H9 (cell line): ENCODE results near the gene CIB4. TPM values are rescaled to one million over a fixed set of nuclear protein-coding genes. Genes with fewer than 3 reads are reported as not detected.

Source experiments
- DNase-seq: peaks from one replicate; pipeline ENCODE4 v3.0.0-alpha.2; 2017
- H2AFZ ChIP-seq: one replicate; pipeline ENCODE4 v1.6.1; 2013; ENCODE audit warnings: mild to moderate bottlenecking, low read length, control low read depth, moderate library complexity
- H2AK5ac ChIP-seq: 2 replicates; pipeline ENCODE4 v1.6.1; 2013; ENCODE audit warnings: low read length, control low read depth, mixed read lengths; ENCODE audit not compliant: insufficient read length
- H2BK120ac ChIP-seq: one replicate; pipeline ENCODE4 v1.6.1; 2013; ENCODE audit warnings: low read depth, mild to moderate bottlenecking, low read length, control low read depth, inconsistent platforms; ENCODE audit not compliant: poor library complexity, severe bottlenecking
- H2BK12ac ChIP-seq: 2 replicates; pipeline ENCODE4 v1.6.1; 2013; ENCODE audit warnings: low read length, control low read depth, mixed read lengths, low read depth; ENCODE audit not compliant: insufficient read length
- H2BK15ac ChIP-seq: 2 replicates; pipeline ENCODE4 v1.6.1; 2013; ENCODE audit warnings: low read depth, low read length, control low read depth
- H2BK20ac ChIP-seq: one replicate; pipeline ENCODE4 v1.6.1; 2013; ENCODE audit warnings: low read depth, mild to moderate bottlenecking, low read length, control low read depth, inconsistent platforms; ENCODE audit not compliant: poor library complexity, severe bottlenecking
- H2BK5ac ChIP-seq: 2 replicates; pipeline ENCODE4 v1.6.1; 2013; ENCODE audit warnings: low read length, control low read depth, mixed read lengths; ENCODE audit not compliant: insufficient read length
- H3K14ac ChIP-seq: 2 replicates; pipeline ENCODE4 v1.6.1; 2013; ENCODE audit warnings: low read length, control low read depth; ENCODE audit not compliant: insufficient read depth
- H3K18ac ChIP-seq: 2 replicates; pipeline ENCODE4 v1.6.1; 2013; ENCODE audit warnings: low read depth, mild to moderate bottlenecking, mixed read lengths, low read length, control low read depth; ENCODE audit not compliant: insufficient read length
- H3K23ac ChIP-seq: 2 replicates; pipeline ENCODE4 v1.6.1; 2013; ENCODE audit warnings: low read length, control low read depth, mixed read lengths, low read depth; ENCODE audit not compliant: insufficient read length
- H3K23me2 ChIP-seq: 2 replicates; pipeline ENCODE4 v1.6.1; 2013; ENCODE audit warnings: low read depth, mild to moderate bottlenecking, mixed read lengths, low read length, control low read depth; ENCODE audit not compliant: insufficient read length, poor library complexity, severe bottlenecking
- H3K27ac ChIP-seq: 2 replicates; pipeline ENCODE4 v1.5.1; 2013; ENCODE audit warnings: low read length, control low read depth, mixed read lengths, low read depth; ENCODE audit not compliant: insufficient read length
- H3K27me3 ChIP-seq: 2 replicates; pipeline ENCODE4 v1.6.1; 2013; ENCODE audit warnings: low read length, control low read depth, inconsistent platforms; ENCODE audit not compliant: insufficient read depth
- H3K4ac ChIP-seq: 2 replicates; pipeline ENCODE4 v1.6.1; 2013; ENCODE audit warnings: low read depth, mild to moderate bottlenecking, control low read depth, inconsistent platforms, low read length, moderate library complexity
- H3K4me1 ChIP-seq: 2 replicates; pipeline ENCODE4 v1.6.1; 2013; ENCODE audit warnings: low read length, control low read depth, inconsistent platforms; ENCODE audit not compliant: insufficient read depth
- H3K4me2 ChIP-seq: 2 replicates; pipeline ENCODE4 v1.6.1; 2013; ENCODE audit warnings: low read length, control low read depth, mixed read lengths; ENCODE audit not compliant: insufficient read length, insufficient read depth
- H3K56ac ChIP-seq: 2 replicates; pipeline ENCODE4 v1.6.1; 2013; ENCODE audit warnings: low read depth, mild to moderate bottlenecking, mixed read lengths, low read length, control low read depth; ENCODE audit not compliant: insufficient read length
- H3K79me1 ChIP-seq: 2 replicates; pipeline ENCODE4 v1.6.1; 2013; ENCODE audit warnings: low read depth, mild to moderate bottlenecking, moderate library complexity, low read length, control low read depth, inconsistent platforms; ENCODE audit not compliant: insufficient read depth, poor library complexity, severe bottlenecking
- H3K79me2 ChIP-seq: 2 replicates; pipeline ENCODE4 v1.6.1; 2013; ENCODE audit warnings: low read length, control low read depth, inconsistent platforms; ENCODE audit not compliant: insufficient read depth
- H3K9ac ChIP-seq: 2 replicates; pipeline ENCODE4 v1.6.1; 2013; ENCODE audit warnings: low read length, control low read depth, mixed read lengths; ENCODE audit not compliant: insufficient read length; ENCODE audit errors: extremely low read depth
- H3K9me3 ChIP-seq: one replicate; pipeline ENCODE4 v1.6.1; 2013; ENCODE audit warnings: low read depth, low read length, inconsistent platforms; ENCODE audit not compliant: control insufficient read depth
- H3T11ph ChIP-seq: one replicate; pipeline ENCODE4 v1.6.1; 2013; ENCODE audit warnings: mild to moderate bottlenecking, low read length, control low read depth, inconsistent platforms
- H4K20me1 ChIP-seq: one replicate; pipeline ENCODE4 v1.6.1; 2013; ENCODE audit not compliant: control insufficient read depth, insufficient read length, insufficient read depth
- H4K5ac ChIP-seq: 2 replicates; pipeline ENCODE4 v1.6.1; 2013; ENCODE audit warnings: low read depth, mild to moderate bottlenecking, mixed read lengths, low read length, control low read depth; ENCODE audit not compliant: insufficient read length
- H4K8ac ChIP-seq: replicated peaks from 2 replicates; pipeline ENCODE4 v1.6.1; 2013; ENCODE audit warnings: low read length, control low read depth, mixed read lengths, low read depth; ENCODE audit not compliant: insufficient read length
- H4K91ac ChIP-seq: 2 replicates; pipeline ENCODE4 v1.6.1; 2013; ENCODE audit warnings: low read depth, mild to moderate bottlenecking, moderate library complexity, mixed read lengths, low read length, control low read depth; ENCODE audit not compliant: insufficient read length
- H3K27ac Mint-ChIP-seq, 3 experiments: 2 replicates in 2 of 3; 3 replicates in 1 of 3; pipeline ENCODE4 v1.8.0; 2020 to 2021; ENCODE audit warnings: mixed read lengths in 3 of 3, mild to moderate bottlenecking in 1 of 3, moderate library complexity in 1 of 3
- H3K27me3 Mint-ChIP-seq: 2 replicates; pipeline ENCODE4 v1.8.0; 2021; ENCODE audit warnings: low read depth, mild to moderate bottlenecking, moderate library complexity, mixed read lengths
- H3K36me3 Mint-ChIP-seq, 3 experiments: 2 replicates in 2 of 3; 3 replicates in 1 of 3; pipeline ENCODE4 v1.8.0; 2020 to 2021; ENCODE audit warnings: low read depth in 3 of 3, mixed read lengths in 3 of 3; ENCODE audit not compliant: insufficient read depth in 1 of 3
- H3K4me1 Mint-ChIP-seq, 2 experiments: 2 replicates each; pipeline ENCODE4 v1.8.0; 2020; ENCODE audit warnings: mixed read lengths in 2 of 2
- H3K4me3 Mint-ChIP-seq, 2 experiments: 2 replicates in 1 of 2; 3 replicates in 1 of 2; pipeline ENCODE4 v1.8.0; 2020 to 2021; ENCODE audit warnings: mild to moderate bottlenecking in 2 of 2, mixed read lengths in 2 of 2, moderate library complexity in 1 of 2
- H3K9me3 Mint-ChIP-seq, 2 experiments: 2 replicates in 1 of 2; 3 replicates in 1 of 2; pipeline ENCODE4 v1.8.0; 2020; ENCODE audit warnings: mild to moderate bottlenecking in 2 of 2, mixed read lengths in 2 of 2, moderate library complexity in 1 of 2
- WGBS: extraction: QIAGEN DNeasy Blood & Tissue Kit; methylation state at CpG from one replicate; pipeline ENCODE4 v1.1.7; 2013; ENCODE audit warnings: missing lambda C conversion rate, low lambda C conversion rate, mixed read lengths; ENCODE audit not compliant: insufficient read length; ENCODE audit errors: extremely low coverage; 5-methylcytosine and 5-hydroxymethylcytosine counted together
- total RNA-seq: library from RNA; stranded (reverse); gene quantifications from 2 replicates; pipeline ENCODE4 v1.2.1, GENCODE V29; 2021
- TF ChIP-seq, protein P1 (sequence below): fragments of 200-600 bp; sonication (generic); conservative IDR thresholded peaks from 3 replicates; pipeline ENCODE4 v1.8.0; 2021; ENCODE audit warnings: antibody characterized with exemption, mild to moderate bottlenecking

CIB4 gene
- total RNA-seq, 1 experiment from 2014 or later, result not detected

DNA sequence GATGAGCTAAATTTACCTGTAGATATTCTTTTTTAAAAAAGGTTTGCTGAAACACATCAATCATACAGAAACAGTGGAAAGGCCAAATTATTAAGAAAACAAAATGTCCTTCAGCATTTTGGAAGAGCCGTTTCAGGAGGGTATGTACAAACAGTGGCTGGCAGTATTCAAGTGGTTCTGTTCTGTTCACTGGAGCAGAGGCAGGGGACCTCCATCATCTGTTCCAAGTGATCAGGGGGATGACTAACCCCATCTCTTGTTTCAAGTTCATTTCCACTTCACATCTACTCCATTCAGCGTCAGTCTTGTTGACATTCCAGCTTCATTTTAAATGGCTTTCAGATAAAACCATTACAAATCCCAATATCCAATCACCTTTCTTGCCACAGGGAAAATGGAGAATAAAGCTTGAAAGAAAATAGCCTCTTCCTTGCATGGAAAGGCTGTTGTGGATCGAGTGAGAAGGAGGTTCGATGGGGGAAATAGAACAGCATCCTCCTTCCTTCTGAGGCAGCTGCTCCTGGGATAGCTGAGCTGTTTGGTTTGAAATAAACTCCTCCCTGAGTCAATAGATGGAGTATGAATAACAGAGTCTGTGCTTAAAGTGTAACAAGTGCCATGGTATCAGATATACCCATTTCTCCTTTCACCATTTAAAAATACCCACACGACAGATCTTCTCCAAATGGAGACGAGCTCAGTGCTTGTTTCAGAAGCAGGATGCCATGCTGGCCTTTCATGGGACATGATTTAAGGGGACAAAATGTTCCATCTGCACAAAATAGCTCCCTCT lies 99.6 kb downstream of the CIB4 start:
- Histone ChIP-seq H2BK120ac (no peak overlapping the region), H2BK20ac (no peak overlapping the region), H3K9ac (no peak overlapping the region), H3K4me1 (peaks cover 2% of the 10 kb centered on the region; the same call in 1 of the 2 replicates), H3T11ph (no peak overlapping the region), H3K23ac (no peak overlapping the region), H2AK5ac (no peak overlapping the region), H2BK15ac (no peak overlapping the region), H3K14ac (no peak overlapping the region), H4K5ac (no peak overlapping the region), H3K27ac (no peak overlapping the region), H2BK5ac (no peak overlapping the region), H3K79me1 (no peaks in the 10 kb centered on the region), H3K9me3 (no peaks in the 10 kb centered on the region), H4K91ac (no peak overlapping the region), H3K4ac (no peak overlapping the region), H4K20me1 (no peaks in the 10 kb centered on the region), H2BK12ac (no peak overlapping the region), H2AFZ (no peak overlapping the region), H3K23me2 (no peaks in the 10 kb centered on the region), H3K4me2 (no peak overlapping the region), H3K56ac (no peak overlapping the region), H3K27me3 (no peaks in the 10 kb centered on the region), H4K8ac (no peak overlapping the region), H3K79me2 (no peaks in the 10 kb centered on the region), H3K18ac (no peak overlapping the region)
- TF ChIP-seq, protein P1, sequence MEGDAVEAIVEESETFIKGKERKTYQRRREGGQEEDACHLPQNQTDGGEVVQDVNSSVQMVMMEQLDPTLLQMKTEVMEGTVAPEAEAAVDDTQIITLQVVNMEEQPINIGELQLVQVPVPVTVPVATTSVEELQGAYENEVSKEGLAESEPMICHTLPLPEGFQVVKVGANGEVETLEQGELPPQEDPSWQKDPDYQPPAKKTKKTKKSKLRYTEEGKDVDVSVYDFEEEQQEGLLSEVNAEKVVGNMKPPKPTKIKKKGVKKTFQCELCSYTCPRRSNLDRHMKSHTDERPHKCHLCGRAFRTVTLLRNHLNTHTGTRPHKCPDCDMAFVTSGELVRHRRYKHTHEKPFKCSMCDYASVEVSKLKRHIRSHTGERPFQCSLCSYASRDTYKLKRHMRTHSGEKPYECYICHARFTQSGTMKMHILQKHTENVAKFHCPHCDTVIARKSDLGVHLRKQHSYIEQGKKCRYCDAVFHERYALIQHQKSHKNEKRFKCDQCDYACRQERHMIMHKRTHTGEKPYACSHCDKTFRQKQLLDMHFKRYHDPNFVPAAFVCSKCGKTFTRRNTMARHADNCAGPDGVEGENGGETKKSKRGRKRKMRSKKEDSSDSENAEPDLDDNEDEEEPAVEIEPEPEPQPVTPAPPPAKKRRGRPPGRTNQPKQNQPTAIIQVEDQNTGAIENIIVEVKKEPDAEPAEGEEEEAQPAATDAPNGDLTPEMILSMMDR, result no peak
- Mint-ChIP-seq H3K27me3 (peaks cover under 1% of the 10 kb centered on the region; the same call in 1 of the 2 replicates), H3K36me3 (no peaks in the 10 kb centered on the region), H3K4me1 (peaks cover 28 to 37% of the 10 kb centered on the region in 2 experiments), H3K27ac (no peak overlapping the region), H3K9me3 (no peaks in the 10 kb centered on the region), H3K4me3 (no peak overlapping the region)
- DNase-seq, result no peak
- WGBS, result no CpG with 5 or more reads among the region's 6 CpGs
